ENCODE data around the gene TMEM63C. TPM values are rescaled to one million over a fixed set of nuclear protein-coding genes. Genes with fewer than 3 reads are reported as not detected.

The TMEM63C gene
- total RNA-seq, 1 donor from 2014 or later, result 6.6 TPM

- Mint-ChIP-seq H3K4me3 (ENCODE audit: unreplicated experiment) (no peak overlapping the region), H3K36me3 (ENCODE audit: low read depth, unreplicated experiment) (no peaks in the 10 kb centered on the region), H3K27me3 (ENCODE audit: unreplicated experiment) (peaks cover 7% of the 10 kb centered on the region), H3K27ac (ENCODE audit: unreplicated experiment) (no peak overlapping the region), H3K9me3 (ENCODE audit: unreplicated experiment) (no peaks in the 10 kb centered on the region), H3K4me1 (ENCODE audit: unreplicated experiment) (peaks cover 24% of the 10 kb centered on the region)
- TF ChIP-seq CTCF (IDR thresholded peaks at IDR 0.05; ENCODE audit: unreplicated experiment), result no peak
- no peak for DNase-seq (ENCODE audit: low spot score)
These were observed 24.7 kb downstream of the TMEM63C start for GRCh38 chr14:77206261-77206824.

GRCh38 chr14:77206877-77207389, 25.3 kb downstream of the TMEM63C start:
- Mint-ChIP-seq H3K36me3 (ENCODE audit: low read depth, unreplicated experiment) (no peaks in the 10 kb centered on the region), H3K4me1 (ENCODE audit: unreplicated experiment) (peaks cover 24% of the 10 kb centered on the region), H3K4me3 (ENCODE audit: unreplicated experiment) (no peak overlapping the region), H3K9me3 (ENCODE audit: unreplicated experiment) (no peaks in the 10 kb centered on the region), H3K27me3 (ENCODE audit: unreplicated experiment) (peaks cover 7% of the 10 kb centered on the region), H3K27ac (ENCODE audit: unreplicated experiment) (no peak overlapping the region)
- no peak for DNase-seq (ENCODE audit: low spot score)
- no peak for TF ChIP-seq CTCF (IDR thresholded peaks at IDR 0.05; ENCODE audit: unreplicated experiment)

DNA sequence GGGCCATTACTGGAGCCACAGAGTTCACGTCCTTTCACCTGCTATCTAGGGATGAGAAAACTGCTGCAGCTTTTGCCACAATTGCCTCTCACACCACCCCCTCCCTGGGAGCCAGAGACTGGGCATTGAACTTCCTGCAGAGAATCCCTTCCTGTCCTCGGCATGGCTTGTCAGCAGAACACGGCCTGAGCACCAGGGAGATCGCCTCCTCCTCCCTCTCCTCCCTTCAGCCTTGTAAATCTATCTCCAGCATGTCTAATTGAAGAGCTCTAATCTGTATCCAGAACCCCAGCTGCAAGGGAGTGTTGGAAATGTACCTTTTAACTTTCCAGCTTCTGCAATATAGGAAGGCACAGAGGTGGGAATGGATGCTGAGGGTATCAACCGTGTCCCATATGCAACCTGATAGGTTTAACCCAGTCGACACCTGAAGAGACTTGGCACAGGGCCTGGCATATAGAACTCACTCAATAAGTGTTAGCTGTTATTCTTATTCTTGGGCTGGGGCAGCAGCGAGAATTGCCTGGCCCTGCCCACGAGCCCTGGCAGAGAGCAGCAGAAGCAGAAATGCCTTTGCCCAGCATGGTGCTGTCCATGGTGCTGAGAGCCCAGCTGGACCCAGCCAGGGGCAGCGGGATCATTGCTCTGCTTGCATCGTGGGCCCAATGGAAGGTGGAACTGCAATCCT, 26.8 kb downstream of the TMEM63C start:
- H3K4me1 Mint-ChIP-seq (ENCODE audit: unreplicated experiment), result peaks cover 19% of the 10 kb centered on the region
- peaks cover 5% of the 10 kb centered on the region for H3K27me3 Mint-ChIP-seq (ENCODE audit: unreplicated experiment)
- no peak overlapping the region for H3K27ac Mint-ChIP-seq (ENCODE audit: unreplicated experiment)
- DNase-seq (ENCODE audit: low spot score), result peak; percentile 88
- no peak for TF ChIP-seq CTCF (IDR thresholded peaks at IDR 0.05; ENCODE audit: unreplicated experiment)
- H3K36me3 Mint-ChIP-seq (ENCODE audit: low read depth, unreplicated experiment), result no peaks in the 10 kb centered on the region
- H3K9me3 Mint-ChIP-seq (ENCODE audit: unreplicated experiment), result no peaks in the 10 kb centered on the region
- H3K4me3 Mint-ChIP-seq (ENCODE audit: unreplicated experiment), result no peak overlapping the region

- TF ChIP-seq CTCF (IDR thresholded peaks at IDR 0.05; ENCODE audit: unreplicated experiment), result no peak
- H3K4me1 Mint-ChIP-seq (ENCODE audit: unreplicated experiment), result peaks cover 15% of the 10 kb centered on the region
- no peaks in the 10 kb centered on the region for H3K9me3 Mint-ChIP-seq (ENCODE audit: unreplicated experiment)
These were observed 27.4 kb downstream of the TMEM63C start for GRCh38 chr14:77208979-77209318.

More at GRCh38 chr14:77208979-77209318, 27.4 kb downstream of the TMEM63C start:
- Mint-ChIP-seq H3K4me3 (ENCODE audit: unreplicated experiment) (no peak overlapping the region), H3K27me3 (ENCODE audit: unreplicated experiment) (peaks cover 5% of the 10 kb centered on the region), H3K36me3 (ENCODE audit: low read depth, unreplicated experiment) (no peaks in the 10 kb centered on the region), H3K27ac (ENCODE audit: unreplicated experiment) (no peak overlapping the region)
- DNase-seq (ENCODE audit: low spot score), result no peak
